Stimulated activated naive B cell treated with anti-CD40 and anti-IgM and Interleukin-4, amounts not matched to agents 10 μg/mL and 1 μg/mL and 100 μg/mL, for 72 hours (primary cell): ENCODE results near the gene LRFN4.

Experiments
- ATAC-seq, 2 donors: fragments of 150-1000 bp; cut with Tn5 transposase; replicated peaks; 2 replicates each; pipeline ENCODE4 v1.10.0; 2021; ENCODE audit warnings: moderate library complexity in 1 of 2
- DNase-seq: peaks from one replicate; pipeline ENCODE4 v3.0.0; 2021
- H3K27ac Mint-ChIP-seq: one replicate; pipeline ENCODE4 v1.8.0; 2022; ENCODE audit warnings: mild to moderate bottlenecking, mixed read lengths
- H3K27me3 Mint-ChIP-seq, 2 donors: one replicate each; pipeline ENCODE4 v1.8.0; 2022; ENCODE audit warnings: mixed read lengths in 2 of 2
- H3K36me3 Mint-ChIP-seq, 2 donors: one replicate each; pipeline ENCODE4 v1.8.0; 2022; ENCODE audit warnings: mixed read lengths in 2 of 2, mild to moderate bottlenecking in 1 of 2
- H3K4me1 Mint-ChIP-seq, 2 donors: one replicate each; pipeline ENCODE4 v1.8.0; 2022; ENCODE audit warnings: mixed read lengths in 2 of 2, mild to moderate bottlenecking in 1 of 2
- H3K4me3 Mint-ChIP-seq, 2 donors: one replicate each; pipeline ENCODE4 v1.8.0; 2022; ENCODE audit warnings: mild to moderate bottlenecking in 2 of 2, mixed read lengths in 2 of 2, moderate library complexity in 1 of 2
- H3K9me3 Mint-ChIP-seq, 2 donors: one replicate each; pipeline ENCODE4 v1.8.0; 2022; ENCODE audit warnings: mixed read lengths in 2 of 2, mild to moderate bottlenecking in 1 of 2

LRFN4 gene

GRCh38 chr11:66880496-66881450, 23.9 kb downstream of the LRFN4 start:
- no peaks in the 10 kb centered on the region for H3K9me3 Mint-ChIP-seq
- DNase-seq (no peak), ATAC-seq (peak in 1 of 2 donors; percentile 19)
- no peak overlapping the region for H3K27ac Mint-ChIP-seq
- no peaks in the 10 kb centered on the region for H3K36me3 Mint-ChIP-seq
- H3K4me1 Mint-ChIP-seq: peaks cover 4 to 10% of the 10 kb centered on the region in 2 donors
- peaks cover 8 to 13% of the 10 kb centered on the region in 2 donors for H3K27me3 Mint-ChIP-seq
- no peak overlapping the region for H3K4me3 Mint-ChIP-seq

- ATAC-seq: no peak
- Mint-ChIP-seq H3K36me3 (no peaks in the 10 kb centered on the region), H3K4me1 (peaks cover 4 to 10% of the 10 kb centered on the region in 2 donors), H3K27ac (no peak overlapping the region), H3K27me3 (peaks cover 8 to 9% of the 10 kb centered on the region in 2 donors), H3K4me3 (no peak overlapping the region), H3K9me3 (no peaks in the 10 kb centered on the region)
- DNase-seq: no peak
These were observed 24.6 kb downstream of the LRFN4 start for GRCh38 chr11:66881451-66881835.

- Mint-ChIP-seq H3K4me3 (no peak overlapping the region), H3K27me3 (peaks cover 8 to 9% of the 10 kb centered on the region in 2 donors), H3K4me1 (peaks cover 4 to 10% of the 10 kb centered on the region in 2 donors), H3K36me3 (no peaks in the 10 kb centered on the region), H3K9me3 (no peaks in the 10 kb centered on the region), H3K27ac (no peak overlapping the region)
- DNase-seq: no peak
- ATAC-seq: no peak
These were observed 25.1 kb downstream of the LRFN4 start for GRCh38 chr11:66881927-66882452.

GRCh38 chr11:66882561-66883015, 25.7 kb downstream of the LRFN4 start:
- Mint-ChIP-seq H3K36me3 (no peaks in the 10 kb centered on the region), H3K27me3 (peaks cover 8 to 9% of the 10 kb centered on the region in 2 donors), H3K9me3 (no peaks in the 10 kb centered on the region), H3K27ac (no peak overlapping the region), H3K4me1 (peaks cover 4 to 10% of the 10 kb centered on the region in 2 donors), H3K4me3 (no peak overlapping the region)
- ATAC-seq: no peak
- DNase-seq: no peak

- peak; percentile 84 to 92 for ATAC-seq
- Mint-ChIP-seq H3K27ac (no peak overlapping the region), H3K9me3 (no peaks in the 10 kb centered on the region), H3K4me1 (peaks cover 4 to 10% of the 10 kb centered on the region in 2 donors), H3K27me3 (peaks cover 9 to 14% of the 10 kb centered on the region in 2 donors), H3K36me3 (no peaks in the 10 kb centered on the region), H3K4me3 (no peak overlapping the region)
- no peak for DNase-seq
These were observed 26.4 kb downstream of the LRFN4 start for GRCh38 chr11:66883016-66883965.

- no peak overlapping the region for H3K27ac Mint-ChIP-seq
- no peaks in the 10 kb centered on the region for H3K9me3 Mint-ChIP-seq
- H3K4me1 Mint-ChIP-seq: peaks cover 4 to 10% of the 10 kb centered on the region in 2 donors
- no peak overlapping the region for H3K4me3 Mint-ChIP-seq
- peaks cover 8 to 16% of the 10 kb centered on the region in 2 donors for H3K27me3 Mint-ChIP-seq
- no peak for ATAC-seq
- DNase-seq: no peak
- H3K36me3 Mint-ChIP-seq: no peaks in the 10 kb centered on the region
These were observed 27.6 kb downstream of the LRFN4 start for GRCh38 chr11:66884443-66884842.

GRCh38 chr11:66885469-66885868, 28.6 kb downstream of the LRFN4 start:
- DNase-seq: no peak
- Mint-ChIP-seq H3K27me3 (peaks cover 5 to 16% of the 10 kb centered on the region in 2 donors), H3K4me3 (no peak overlapping the region), H3K27ac (no peak overlapping the region), H3K9me3 (no peaks in the 10 kb centered on the region), H3K36me3 (no peaks in the 10 kb centered on the region), H3K4me1 (peaks cover 4 to 10% of the 10 kb centered on the region in 2 donors)
- ATAC-seq: no peak

GRCh38 chr11:66885950-66886440, 29.1 kb downstream of the LRFN4 start:
- Mint-ChIP-seq H3K9me3 (no peaks in the 10 kb centered on the region), H3K4me3 (no peak overlapping the region), H3K4me1 (peaks cover 4 to 10% of the 10 kb centered on the region in 2 donors), H3K27me3 (peaks cover 5 to 16% of the 10 kb centered on the region in 2 donors), H3K27ac (no peak overlapping the region), H3K36me3 (no peaks in the 10 kb centered on the region)
- no peak for DNase-seq
- no peak for ATAC-seq

- no peak for DNase-seq
- Mint-ChIP-seq H3K4me3 (no peak overlapping the region), H3K4me1 (peaks cover 4 to 12% of the 10 kb centered on the region in 2 donors), H3K27ac (no peak overlapping the region), H3K27me3 (peaks cover 5 to 18% of the 10 kb centered on the region in 2 donors), H3K36me3 (no peaks in the 10 kb centered on the region), H3K9me3 (no peaks in the 10 kb centered on the region)
- ATAC-seq: no peak
These were observed 29.9 kb downstream of the LRFN4 start for GRCh38 chr11:66886671-66887221.

- Mint-ChIP-seq H3K27ac (no peak overlapping the region), H3K4me1 (peaks cover 9 to 19% of the 10 kb centered on the region in 2 donors), H3K9me3 (no peaks in the 10 kb centered on the region), H3K4me3 (peak overlapping the region in 1 of 2 donors; percentile 14), H3K36me3 (no peaks in the 10 kb centered on the region), H3K27me3 (peaks cover 5 to 24% of the 10 kb centered on the region in 2 donors)
- DNase-seq (no peak), ATAC-seq (no peak)
These were observed 30.7 kb downstream of the LRFN4 start for GRCh38 chr11:66887526-66887925.

GRCh38 chr11:66888282-66888681, 31.4 kb downstream of the LRFN4 start:
- Mint-ChIP-seq H3K36me3 (no peaks in the 10 kb centered on the region), H3K4me1 (peaks cover 6 to 11% of the 10 kb centered on the region in 2 donors), H3K27me3 (peaks cover 3 to 23% of the 10 kb centered on the region in 2 donors), H3K27ac (no peak overlapping the region), H3K4me3 (no peak overlapping the region), H3K9me3 (no peaks in the 10 kb centered on the region)
- DNase-seq (no peak), ATAC-seq (no peak)

- H3K27me3 Mint-ChIP-seq: peaks cover 11 to 34% of the 10 kb centered on the region in 2 donors
- H3K9me3 Mint-ChIP-seq: no peaks in the 10 kb centered on the region
- peaks cover 5 to 9% of the 10 kb centered on the region in 2 donors for H3K4me1 Mint-ChIP-seq
- H3K36me3 Mint-ChIP-seq: no peaks in the 10 kb centered on the region
- no peak for DNase-seq
- H3K27ac Mint-ChIP-seq: no peak overlapping the region
- no peak for ATAC-seq
- no peak overlapping the region for H3K4me3 Mint-ChIP-seq
These were observed 33.1 kb downstream of the LRFN4 start for GRCh38 chr11:66889960-66890359.

GRCh38 chr11:66891851-66892660, 35.2 kb downstream of the LRFN4 start:
- no peaks in the 10 kb centered on the region for H3K36me3 Mint-ChIP-seq
- DNase-seq (peak; percentile 18), ATAC-seq (peak; percentile 74 to 93)
- H3K9me3 Mint-ChIP-seq: no peaks in the 10 kb centered on the region
- H3K4me1 Mint-ChIP-seq: peaks cover 5 to 9% of the 10 kb centered on the region in 2 donors
- H3K4me3 Mint-ChIP-seq: no peak overlapping the region
- H3K27ac Mint-ChIP-seq: no peak overlapping the region
- H3K27me3 Mint-ChIP-seq: peaks cover 11 to 40% of the 10 kb centered on the region in 2 donors
